Measurements from ENCODE around the gene FRMPD2. TPM values are rescaled to one million over a fixed set of nuclear protein-coding genes. Genes with fewer than 3 reads are reported as not detected.

Gene FRMPD2
- total and polyA plus RNA-seq, 2 of the 4 experiments (the other 2 are of a cell fraction): 0.18 TPM; not detected in 1

DNA sequence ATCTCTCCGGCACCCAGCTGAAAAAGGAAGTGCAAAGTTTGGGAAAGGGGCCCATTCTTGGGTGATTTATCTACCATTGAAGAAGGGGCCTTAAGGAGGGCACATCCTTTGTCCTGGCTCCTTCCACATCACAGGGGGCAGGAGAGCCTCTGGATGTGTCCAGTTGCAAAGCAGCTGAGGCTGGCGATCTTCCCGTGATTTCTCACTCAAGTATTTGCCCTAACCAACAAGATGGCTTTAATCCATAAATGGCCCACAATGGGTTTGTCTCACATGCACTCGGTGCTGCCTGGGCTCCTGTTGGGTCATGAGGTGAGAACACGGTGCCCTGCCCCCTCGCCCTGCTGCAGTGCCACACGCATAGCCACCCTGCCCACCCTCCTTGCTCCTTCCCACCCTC is 14.2 kb upstream of the FRMPD2 start:
- H3K56ac ChIP-seq (ENCODE audit: extremely low read depth, insufficient read depth, low read length): no peak overlapping the region
- DNase-seq (no peak), ATAC-seq (ENCODE audit: low read depth) (no peak)
- in situ Hi-C loops (cut with MboI; ENCODE audit: low sequenced_read_pairs): no loop called here
- 53% methylated on average over 4 of the region's 7 CpGs; no CpG with 5 or more reads in 1 of the 2 experiments for WGBS, 2 experiments (ENCODE audit: extremely low coverage in 2 of 2, insufficient read length in 1 of 2)
- no peak overlapping the region for H3K14ac ChIP-seq (replicated peaks; ENCODE audit: low read depth, low read length)
- no peak overlapping the region for H4K8ac ChIP-seq (ENCODE audit: low read depth in 2 of 2, low read length in 2 of 2)
- no peaks in the 10 kb centered on the region for H3K36me3 ChIP-seq (ENCODE audit: control insufficient read depth, insufficient read depth, low read length)
- no peak for TF ChIP-seq MXI1 (IDR thresholded peaks at IDR 0.05; ENCODE audit: borderline replicate concordance, low read depth, low read length)
- TF ChIP-seq RCOR1 (IDR thresholded peaks at IDR 0.05; ENCODE audit: insufficient replicate concordance, low read length): no peak
- TF ChIP-seq CEBPB (IDR thresholded peaks at IDR 0.05; ENCODE audit: low read depth, low read length): no peak
- no peak for TF ChIP-seq RAD21 (IDR thresholded peaks at IDR 0.05; ENCODE audit: low read length)
- no peak for TF ChIP-seq FOS (IDR thresholded peaks at IDR 0.05; ENCODE audit: low read depth, low read length)
- no peak for TF ChIP-seq BHLHE40 (IDR thresholded peaks at IDR 0.05; ENCODE audit: low read depth, low read length)
- no peak for TF ChIP-seq CHD1 (IDR thresholded peaks at IDR 0.05; ENCODE audit: low read depth, low read length)
- TF ChIP-seq, protein P1, sequence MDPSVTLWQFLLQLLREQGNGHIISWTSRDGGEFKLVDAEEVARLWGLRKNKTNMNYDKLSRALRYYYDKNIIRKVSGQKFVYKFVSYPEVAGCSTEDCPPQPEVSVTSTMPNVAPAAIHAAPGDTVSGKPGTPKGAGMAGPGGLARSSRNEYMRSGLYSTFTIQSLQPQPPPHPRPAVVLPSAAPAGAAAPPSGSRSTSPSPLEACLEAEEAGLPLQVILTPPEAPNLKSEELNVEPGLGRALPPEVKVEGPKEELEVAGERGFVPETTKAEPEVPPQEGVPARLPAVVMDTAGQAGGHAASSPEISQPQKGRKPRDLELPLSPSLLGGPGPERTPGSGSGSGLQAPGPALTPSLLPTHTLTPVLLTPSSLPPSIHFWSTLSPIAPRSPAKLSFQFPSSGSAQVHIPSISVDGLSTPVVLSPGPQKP (IDR thresholded peaks at IDR 0.05; ENCODE audit: borderline replicate concordance, low read depth, low read length): no peak
- TF ChIP-seq MAFK (IDR thresholded peaks at IDR 0.05; ENCODE audit: low read depth, low read length): no peak
- no peak for TF ChIP-seq NFE2L2 (IDR thresholded peaks at IDR 0.05; ENCODE audit: low read depth, low read length)
- TF ChIP-seq RFX5 (IDR thresholded peaks at IDR 0.05; ENCODE audit: low read depth, low read length): no peak
- TF ChIP-seq MAZ (IDR thresholded peaks at IDR 0.05; ENCODE audit: borderline replicate concordance, low read depth, low read length): no peak
- TF ChIP-seq, protein P2, sequence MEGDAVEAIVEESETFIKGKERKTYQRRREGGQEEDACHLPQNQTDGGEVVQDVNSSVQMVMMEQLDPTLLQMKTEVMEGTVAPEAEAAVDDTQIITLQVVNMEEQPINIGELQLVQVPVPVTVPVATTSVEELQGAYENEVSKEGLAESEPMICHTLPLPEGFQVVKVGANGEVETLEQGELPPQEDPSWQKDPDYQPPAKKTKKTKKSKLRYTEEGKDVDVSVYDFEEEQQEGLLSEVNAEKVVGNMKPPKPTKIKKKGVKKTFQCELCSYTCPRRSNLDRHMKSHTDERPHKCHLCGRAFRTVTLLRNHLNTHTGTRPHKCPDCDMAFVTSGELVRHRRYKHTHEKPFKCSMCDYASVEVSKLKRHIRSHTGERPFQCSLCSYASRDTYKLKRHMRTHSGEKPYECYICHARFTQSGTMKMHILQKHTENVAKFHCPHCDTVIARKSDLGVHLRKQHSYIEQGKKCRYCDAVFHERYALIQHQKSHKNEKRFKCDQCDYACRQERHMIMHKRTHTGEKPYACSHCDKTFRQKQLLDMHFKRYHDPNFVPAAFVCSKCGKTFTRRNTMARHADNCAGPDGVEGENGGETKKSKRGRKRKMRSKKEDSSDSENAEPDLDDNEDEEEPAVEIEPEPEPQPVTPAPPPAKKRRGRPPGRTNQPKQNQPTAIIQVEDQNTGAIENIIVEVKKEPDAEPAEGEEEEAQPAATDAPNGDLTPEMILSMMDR (conservative IDR thresholded peaks at IDR 0.05; ENCODE audit: low read depth, low read length): no peak
- TF ChIP-seq, protein P3, sequence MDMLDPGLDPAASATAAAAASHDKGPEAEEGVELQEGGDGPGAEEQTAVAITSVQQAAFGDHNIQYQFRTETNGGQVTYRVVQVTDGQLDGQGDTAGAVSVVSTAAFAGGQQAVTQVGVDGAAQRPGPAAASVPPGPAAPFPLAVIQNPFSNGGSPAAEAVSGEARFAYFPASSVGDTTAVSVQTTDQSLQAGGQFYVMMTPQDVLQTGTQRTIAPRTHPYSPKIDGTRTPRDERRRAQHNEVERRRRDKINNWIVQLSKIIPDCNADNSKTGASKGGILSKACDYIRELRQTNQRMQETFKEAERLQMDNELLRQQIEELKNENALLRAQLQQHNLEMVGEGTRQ (IDR thresholded peaks at IDR 0.05; ENCODE audit: low read depth, low read length): no peak
- no peak for TF ChIP-seq SMC3 (IDR thresholded peaks at IDR 0.05; ENCODE audit: low read depth, low read length)
- no peak for TF ChIP-seq POLR2A (IDR thresholded peaks at IDR 0.05; ENCODE audit: low read depth, low read length)
- no peak overlapping the region for H3K23ac ChIP-seq (ENCODE audit: low read depth, low read length)
- no peak overlapping the region for H3K4ac ChIP-seq (ENCODE audit: low read depth, low read length)
- H3K79me1 ChIP-seq (ENCODE audit: low read depth in 1 of 2, low read length in 2 of 2): no peaks in the 10 kb centered on the region
- H4K20me1 ChIP-seq (ENCODE audit: insufficient read depth, low read length): no peaks in the 10 kb centered on the region
- no peak overlapping the region for H3K4me2 ChIP-seq (ENCODE audit: low read depth, low read length)
- H2BK20ac ChIP-seq (ENCODE audit: low read depth, low read length): no peak overlapping the region
- H2BK5ac ChIP-seq (ENCODE audit: low read depth, low read length, poor library complexity, severe bottlenecking): no peak overlapping the region
- no peak overlapping the region for H3K18ac ChIP-seq (ENCODE audit: low read depth, low read length)
- BruUV-seq (replicated peaks): no TSS peak
- H2AK9ac ChIP-seq (replicated peaks; ENCODE audit: low read depth, low read length, poor library complexity): no peak overlapping the region
- peaks cover 38% of the 10 kb centered on the region for H3K27me3 ChIP-seq (ENCODE audit: control insufficient read depth, insufficient read depth, low read length)
- H3K27ac ChIP-seq (ENCODE audit: insufficient read depth, low read length): no peak overlapping the region
- intact Hi-C loops (cut with micrococcal nuclease): no loop called here
- H2BK120ac ChIP-seq (ENCODE audit: low read depth, low read length): no peak overlapping the region
- dilution Hi-C loops (cut with HindIII; ENCODE audit: low sequenced_read_pairs, unreplicated experiment): no loop called here
- no peak overlapping the region for H4K5ac ChIP-seq (ENCODE audit: low read depth, low read length)
- H3K9me3 ChIP-seq (ENCODE audit: control insufficient read depth, insufficient read depth, low read length): peaks cover 4% of the 10 kb centered on the region; the same call in 1 of the 2 replicates
- H2BK15ac ChIP-seq (ENCODE audit: low read depth, low read length): no peak overlapping the region
- ChIA-PET POLR2A (ENCODE audit: unreplicated experiment) (no interaction called here), CTCF (interaction anchor here (0.6 kb wide), 1 partner anchor 358 kb away, joined by 3 read pairs; no protein-coding TSS in a partner anchor)
- no peak overlapping the region for H3K4me3 ChIP-seq (ENCODE audit: insufficient read depth, low read depth, low read length)
- no peaks in the 10 kb centered on the region for H3K9me1 ChIP-seq (ENCODE audit: insufficient read depth, low read length)
- H2AFZ ChIP-seq (replicated peaks; ENCODE audit: low read length, poor library complexity): no peak overlapping the region
- H3K4me1 ChIP-seq (ENCODE audit: control insufficient read depth, insufficient read depth, low read length): no peaks in the 10 kb centered on the region
- no peak overlapping the region for H3K9ac ChIP-seq (ENCODE audit: low read depth, low read length)
- no peak overlapping the region for H4K91ac ChIP-seq (ENCODE audit: insufficient read depth, low read depth, low read length)
- no peak overlapping the region for H2AK5ac ChIP-seq (ENCODE audit: low read depth, low read length)
